GM18508 (cell line): ENCODE data around the gene KIZ.
"Not testable (repeated sequence)": the region's sequence is repeated elsewhere in the genome, so short reads cannot be mapped to it uniquely, and the experiment has no call there.

Experiments
- ATAC-seq: cut with Tn5 transposase; IDR thresholded peaks from one replicate; pipeline ENCODE4 v1.9.1; 2021; ENCODE audit warnings: moderate number of reproducible peaks; ENCODE audit not compliant: insufficient read depth, unreplicated experiment

The KIZ gene

DNA sequence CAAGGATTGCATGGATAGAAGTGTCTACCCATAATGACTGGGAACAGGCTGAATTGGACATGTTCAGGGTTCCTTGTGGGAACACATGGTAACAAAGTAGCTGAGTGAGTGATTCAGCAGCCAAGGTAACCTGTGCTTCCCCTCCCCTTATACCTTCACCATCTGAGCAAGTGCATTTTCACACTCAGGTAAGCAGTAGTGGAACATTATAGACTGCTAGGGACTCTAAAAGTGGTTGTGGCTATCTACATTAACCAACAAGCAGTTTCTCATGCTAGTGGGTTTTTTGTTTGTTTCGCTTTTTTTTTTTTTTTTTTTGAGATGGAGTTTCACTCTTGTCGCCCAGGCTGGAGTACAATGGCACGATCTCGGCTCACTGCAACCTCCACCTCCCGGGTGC lies 41.4 kb downstream of the KIZ start:
- ATAC-seq = no peak

DNA sequence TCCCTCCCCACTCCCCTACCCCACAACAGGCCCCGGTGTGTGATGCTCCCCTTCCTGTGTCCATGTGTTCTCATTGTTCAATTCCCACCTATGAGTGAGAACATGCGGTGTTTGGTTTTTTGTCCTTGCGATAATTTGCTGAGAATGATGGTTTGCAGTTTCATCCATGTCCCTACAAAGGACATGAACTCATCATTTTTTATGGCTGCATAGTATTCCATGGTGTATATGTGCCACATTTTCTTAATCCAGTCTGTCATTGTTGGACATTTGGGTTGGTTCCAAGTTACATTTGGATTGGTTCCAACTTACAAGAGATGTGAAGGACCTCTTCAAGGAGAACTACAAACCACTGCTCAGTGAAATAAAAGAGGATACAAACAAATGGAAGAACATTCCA lies 42.2 kb downstream of the KIZ start:
- not testable (repeated sequence) for ATAC-seq

DNA sequence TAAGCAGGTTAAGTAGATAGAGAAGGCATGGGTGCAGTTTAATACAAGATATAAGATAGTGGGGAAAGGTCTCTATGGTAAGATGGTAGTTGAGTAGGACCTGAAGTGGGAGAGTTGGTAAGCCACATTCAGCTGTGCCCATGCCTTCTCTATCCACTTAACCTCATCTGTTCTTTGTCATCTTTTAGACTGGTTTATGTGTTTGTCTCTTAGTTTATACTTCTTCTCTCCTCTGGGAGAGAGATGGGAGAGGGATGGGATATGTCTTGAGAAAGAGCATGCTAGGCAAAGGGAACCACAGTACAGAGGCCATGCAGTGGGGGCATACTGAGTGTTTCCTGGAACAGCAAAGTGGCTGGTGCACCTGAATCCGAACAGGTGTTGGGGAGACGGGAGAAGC lies 46.7 kb downstream of the KIZ start:
- no peak for ATAC-seq

DNA sequence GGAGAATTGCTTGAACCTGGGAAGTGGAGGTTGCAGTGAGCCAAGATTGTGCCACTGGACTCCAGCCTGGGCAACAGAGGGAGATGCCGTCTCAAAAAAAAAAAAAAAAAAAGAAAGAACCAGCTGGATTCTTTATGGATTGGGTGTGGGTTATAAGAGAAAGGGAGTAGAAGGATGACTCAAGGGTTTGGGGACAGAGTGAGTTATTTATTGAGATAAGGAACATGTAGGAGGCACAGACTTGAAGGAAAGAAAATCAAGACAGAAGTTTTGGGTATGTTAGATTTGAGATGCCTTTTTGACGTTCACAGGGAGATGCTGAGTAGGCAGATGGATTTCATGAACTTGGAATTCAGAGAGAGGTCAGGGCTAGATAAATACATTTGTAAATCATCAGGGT lies 47.6 kb downstream of the KIZ start:
- ATAC-seq = no peak

DNA sequence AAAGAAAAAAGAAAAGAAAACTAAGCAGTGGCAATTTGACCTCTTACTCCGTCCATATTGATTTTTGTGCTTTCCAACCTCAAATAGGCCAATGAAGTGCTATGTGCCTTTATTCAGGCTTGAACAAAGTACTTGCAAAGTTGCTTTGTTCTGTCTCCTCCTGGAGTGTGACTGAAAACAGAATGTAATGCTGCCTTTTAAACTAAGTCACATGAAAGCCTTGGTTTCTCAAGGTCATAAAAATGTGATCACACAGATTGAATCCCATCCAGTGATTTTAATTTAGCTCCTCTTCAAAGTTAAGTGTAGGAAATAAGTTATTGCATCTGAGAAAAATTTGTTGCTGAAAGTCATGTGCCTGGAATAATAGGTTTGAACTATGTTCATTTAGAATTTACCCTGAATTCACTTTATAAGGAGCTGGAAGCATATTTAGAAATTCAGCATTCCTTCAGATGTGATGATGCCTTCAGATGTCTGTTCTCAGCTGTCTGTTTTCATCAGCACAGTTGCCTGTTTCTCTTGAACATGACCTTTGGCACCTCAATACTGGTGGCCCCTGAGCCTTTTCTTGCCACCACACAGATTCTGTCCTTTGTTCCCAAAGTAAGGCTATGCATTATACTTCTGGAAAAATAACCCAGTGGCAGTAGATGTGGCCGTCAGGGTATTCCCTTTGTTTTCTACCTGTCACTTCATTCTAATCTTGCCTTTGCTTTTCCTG lies 48.8 kb downstream of the KIZ start:
- no peak for ATAC-seq

DNA sequence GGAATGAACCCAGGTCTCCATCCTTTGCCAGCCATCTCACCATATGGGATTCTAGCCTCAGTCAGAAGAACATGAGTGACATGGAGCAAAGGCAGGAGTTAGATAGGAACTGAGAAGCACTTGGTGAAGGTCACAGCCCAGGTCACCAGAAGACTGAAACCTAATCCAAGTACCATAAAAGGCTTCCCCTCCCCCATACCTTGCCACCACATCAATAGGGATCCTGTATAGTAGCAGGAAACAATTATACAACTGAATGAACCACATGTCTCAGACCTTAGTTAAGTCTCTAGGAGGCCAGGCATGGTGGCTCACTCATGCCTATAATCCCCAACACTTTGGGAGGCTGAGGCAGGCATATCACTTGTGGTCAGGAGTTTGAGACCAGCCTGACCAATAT lies 49.6 kb downstream of the KIZ start:
- no peak for ATAC-seq

DNA sequence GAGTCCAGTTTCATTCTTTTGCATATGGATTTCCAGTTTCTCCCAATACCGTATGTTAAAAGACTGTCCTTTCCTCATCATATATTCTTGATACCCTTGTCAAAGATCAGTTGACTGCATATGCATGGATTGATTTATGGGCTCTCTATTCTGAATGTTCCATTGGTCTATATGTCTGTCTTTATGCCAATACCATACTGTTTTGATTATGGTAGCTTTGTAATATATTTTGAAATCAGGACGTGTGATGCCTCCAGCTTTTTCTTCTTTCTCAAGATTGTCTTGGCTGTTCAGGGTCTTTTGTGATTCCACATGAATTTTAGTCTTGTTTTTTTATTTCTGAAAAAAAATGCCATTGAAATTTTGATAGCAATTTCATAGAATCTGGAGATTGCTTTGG lies 51.9 kb downstream of the KIZ start:
- no peak for ATAC-seq

DNA sequence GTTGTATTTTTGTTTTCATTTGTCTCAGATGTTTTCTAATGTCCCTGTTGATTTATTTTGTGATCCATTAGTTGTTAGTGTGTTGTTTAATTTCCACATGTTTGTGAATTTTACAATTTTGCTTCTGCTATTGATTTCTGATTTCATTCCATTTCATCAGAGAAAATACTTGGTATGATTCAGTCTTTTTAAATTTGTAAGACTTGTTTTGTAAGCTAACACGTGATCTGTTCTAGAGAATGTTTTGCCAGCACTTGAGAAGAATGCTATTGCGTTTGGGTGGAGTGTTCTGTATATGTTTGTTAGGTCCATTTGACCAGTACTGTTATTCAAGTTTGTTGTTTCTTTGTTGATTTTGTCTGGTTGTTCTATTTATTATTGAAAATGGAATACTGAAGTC lies 53.9 kb downstream of the KIZ start:
- ATAC-seq = no peak

DNA sequence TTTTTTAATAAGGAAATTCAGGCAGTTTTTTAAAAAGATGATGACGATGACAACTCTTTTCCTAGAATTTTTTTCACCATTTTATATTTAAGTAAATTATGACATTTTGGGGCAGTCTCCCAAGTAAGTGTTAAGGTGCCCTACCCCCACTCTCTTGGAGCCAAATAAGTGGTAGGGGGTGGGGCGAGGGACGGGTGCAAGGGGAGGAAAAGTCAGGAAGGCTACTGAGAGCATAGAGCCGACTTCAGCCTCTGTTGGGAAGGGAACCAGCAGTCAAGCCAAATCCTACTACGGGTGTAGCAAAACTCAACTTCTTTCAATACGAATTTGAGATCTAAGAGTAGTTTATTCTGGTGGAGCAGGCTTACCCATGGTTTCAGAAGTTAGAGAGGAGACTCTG lies 54.4 kb downstream of the KIZ start:
- ATAC-seq = no peak

DNA sequence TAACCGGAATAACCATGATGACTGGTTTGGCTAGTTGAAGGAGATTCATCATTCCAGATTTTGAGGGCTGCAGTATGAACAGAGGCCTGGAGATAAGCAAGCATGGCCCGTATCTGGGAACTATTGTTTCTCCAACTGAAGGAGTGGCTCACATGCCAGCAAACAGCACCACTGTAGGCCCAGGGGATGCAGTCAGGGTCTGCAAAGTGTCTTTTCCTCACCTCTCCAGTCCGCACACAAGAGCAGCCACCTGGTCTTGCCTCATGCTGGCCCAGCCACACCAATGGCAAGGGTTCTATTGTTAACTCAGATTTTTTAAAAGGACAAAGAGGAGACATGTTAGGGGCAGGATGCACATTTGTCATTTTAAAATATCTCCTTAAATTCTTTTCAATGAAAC lies 55.1 kb downstream of the KIZ start:
- no peak for ATAC-seq

DNA sequence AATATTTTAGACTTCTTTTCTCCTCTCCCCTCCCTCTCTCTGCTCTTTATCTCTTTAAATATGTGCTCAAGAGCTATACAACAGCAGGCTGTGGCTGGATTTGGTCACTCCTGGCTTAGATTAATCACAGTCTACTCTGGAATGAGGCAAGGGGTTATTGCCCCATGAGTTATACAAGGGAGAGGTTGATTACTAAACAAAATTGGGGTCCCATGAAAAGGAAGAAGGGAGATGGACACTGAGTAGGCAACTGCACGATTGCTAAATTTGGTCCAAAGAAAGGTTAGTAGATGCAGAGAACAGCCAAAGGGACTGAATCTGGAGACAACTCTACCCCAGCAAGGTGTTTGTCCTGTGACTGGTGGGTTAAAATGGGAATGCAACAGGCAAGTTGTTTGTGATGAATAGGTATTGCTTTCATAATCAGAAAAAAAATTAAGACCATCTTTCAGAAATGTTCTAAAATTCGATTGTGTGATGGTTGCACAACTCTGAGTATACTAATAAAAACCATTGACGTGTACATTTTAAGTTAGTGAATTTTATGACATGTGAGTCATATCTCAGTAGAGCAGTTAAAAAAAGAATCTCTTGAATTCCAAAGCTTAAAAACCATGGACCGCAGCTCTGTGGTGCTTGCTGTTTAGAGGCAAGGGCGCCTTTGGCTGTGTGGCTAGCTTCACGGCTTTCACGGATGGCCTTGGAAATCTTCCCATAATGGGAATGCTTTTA lies 57.1 kb downstream of the KIZ start:
- ATAC-seq = no peak

DNA sequence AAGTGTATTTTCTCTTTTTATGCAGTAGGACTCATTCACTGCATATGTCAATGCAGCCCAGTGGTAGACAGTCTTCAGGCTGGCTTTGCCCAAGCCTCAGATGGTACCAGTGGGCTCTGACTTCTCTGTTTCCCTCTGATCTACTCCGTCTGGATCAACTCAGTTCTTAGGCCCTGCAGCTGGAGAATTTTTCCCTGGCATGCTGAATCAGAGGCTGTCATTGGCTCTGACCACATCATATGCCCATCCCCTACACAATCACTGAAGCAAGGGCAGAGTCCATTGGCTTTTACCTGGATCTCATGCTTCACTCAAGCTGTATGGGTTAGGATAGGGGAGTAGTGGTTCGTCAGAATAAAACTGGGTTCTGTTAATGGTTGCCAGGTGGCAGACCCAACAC lies 57.8 kb downstream of the KIZ start:
- ATAC-seq = no peak

DNA sequence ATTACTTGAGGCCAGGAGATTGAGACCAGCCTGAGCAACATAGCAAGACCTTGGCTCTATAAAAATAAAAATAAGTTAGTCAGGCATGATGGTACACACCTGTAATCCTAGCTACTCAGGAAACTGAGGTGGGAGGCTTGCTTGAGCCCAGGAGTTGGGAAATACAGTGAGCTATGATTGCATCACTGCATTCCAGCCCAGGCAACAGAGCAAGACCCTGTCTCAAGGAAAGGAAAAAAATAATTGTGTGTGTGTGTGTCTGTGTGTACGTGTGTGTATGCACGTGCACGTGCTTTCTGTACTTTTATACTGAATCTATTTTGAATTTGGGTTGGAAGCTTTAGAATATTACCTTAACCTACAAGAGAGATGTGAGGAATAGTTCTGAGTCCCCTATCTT lies 58.9 kb downstream of the KIZ start:
- no peak for ATAC-seq

DNA sequence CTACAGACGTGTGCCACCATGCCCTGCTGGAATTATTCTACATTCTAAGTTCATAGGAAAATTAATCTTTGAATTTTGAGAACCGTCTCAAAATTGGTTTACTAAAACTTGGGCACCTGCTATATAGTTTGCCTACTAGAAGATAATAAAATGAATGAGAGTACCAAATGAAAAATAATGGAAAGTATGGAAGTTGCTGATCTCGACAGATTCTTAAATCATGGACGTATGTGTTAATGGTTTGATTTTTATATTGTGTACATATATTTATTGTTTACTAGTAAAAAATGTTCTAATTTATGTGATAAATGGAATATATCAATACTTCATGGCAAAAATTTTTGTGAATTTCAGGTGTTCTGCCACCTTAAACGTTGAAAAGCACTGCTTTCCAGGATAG lies 60.0 kb downstream of the KIZ start:
- no peak for ATAC-seq

DNA sequence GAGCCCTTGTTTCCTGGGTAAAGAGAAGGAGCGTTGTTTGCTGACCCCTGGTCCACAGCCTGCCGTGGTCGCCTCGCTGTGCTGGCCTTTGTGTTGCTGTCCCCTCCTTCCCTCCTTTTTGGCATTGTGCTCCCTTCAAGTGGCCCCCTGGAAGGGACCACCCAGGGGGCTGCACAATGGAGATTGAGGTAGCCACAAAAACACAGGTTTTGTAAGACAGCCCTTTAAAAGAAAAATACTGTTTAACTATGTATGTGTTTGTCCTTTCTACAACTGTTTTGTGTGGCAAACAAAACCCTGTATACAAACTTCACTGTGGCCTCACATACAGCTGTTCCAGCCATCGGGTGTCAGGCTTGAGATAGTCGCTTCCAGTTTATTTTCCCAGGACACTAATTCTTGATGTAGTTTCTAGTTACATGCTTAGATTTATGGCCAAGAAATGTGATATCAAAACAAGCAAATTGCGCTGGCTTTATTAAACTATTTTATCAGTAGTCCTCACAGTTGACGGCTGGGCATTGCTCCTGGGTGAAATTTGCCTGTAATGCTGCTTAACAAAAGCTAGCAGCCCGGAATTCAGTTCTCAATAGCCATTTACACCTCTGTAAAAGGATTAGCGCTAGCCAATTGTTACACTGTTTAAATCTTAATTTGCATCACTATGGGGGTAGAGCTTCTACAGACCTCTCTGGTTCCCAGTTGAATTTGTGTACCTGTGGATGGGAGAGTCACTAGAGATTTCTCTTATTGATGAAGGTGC lies 64.1 kb downstream of the KIZ start:
- ATAC-seq = no peak

DNA sequence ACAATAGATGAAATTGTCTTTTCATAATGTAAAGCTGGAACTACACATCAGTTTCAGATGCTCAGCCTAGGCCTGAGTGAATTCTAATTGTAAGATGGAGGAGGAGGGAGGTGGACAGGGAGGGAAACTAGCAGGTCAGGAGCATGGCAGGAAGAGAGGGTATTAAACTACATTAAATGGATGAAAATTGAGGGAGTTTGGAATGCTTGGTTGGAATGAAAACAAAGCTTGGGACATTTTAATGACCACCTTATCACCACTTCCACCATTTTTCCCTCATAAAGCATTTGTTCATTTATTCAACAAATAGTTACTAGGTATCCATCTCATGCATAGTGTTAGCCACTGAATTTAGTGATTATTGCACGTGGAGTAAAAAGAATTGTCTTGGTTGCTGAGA lies 65.0 kb downstream of the KIZ start:
- no peak for ATAC-seq

DNA sequence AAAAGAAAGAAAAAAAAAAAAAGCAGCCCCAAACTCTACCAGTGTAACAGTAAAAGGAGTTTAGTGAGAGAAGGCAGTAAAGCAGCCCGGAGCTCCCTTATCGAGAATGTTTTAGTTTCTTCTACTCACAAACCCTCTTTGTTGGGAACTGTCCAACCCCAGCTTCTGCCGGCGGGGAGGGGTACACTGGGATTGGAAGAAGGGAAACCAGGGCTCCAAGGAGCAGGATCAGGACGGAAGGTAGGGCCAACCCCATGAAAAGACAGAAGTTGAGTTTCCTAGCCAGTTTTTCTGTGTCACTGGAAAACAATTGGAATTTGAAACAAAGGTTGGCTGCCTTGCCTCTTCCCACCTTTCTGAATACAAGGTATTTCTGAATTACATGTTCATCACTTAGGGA lies 66.0 kb downstream of the KIZ start:
- no peak for ATAC-seq

DNA sequence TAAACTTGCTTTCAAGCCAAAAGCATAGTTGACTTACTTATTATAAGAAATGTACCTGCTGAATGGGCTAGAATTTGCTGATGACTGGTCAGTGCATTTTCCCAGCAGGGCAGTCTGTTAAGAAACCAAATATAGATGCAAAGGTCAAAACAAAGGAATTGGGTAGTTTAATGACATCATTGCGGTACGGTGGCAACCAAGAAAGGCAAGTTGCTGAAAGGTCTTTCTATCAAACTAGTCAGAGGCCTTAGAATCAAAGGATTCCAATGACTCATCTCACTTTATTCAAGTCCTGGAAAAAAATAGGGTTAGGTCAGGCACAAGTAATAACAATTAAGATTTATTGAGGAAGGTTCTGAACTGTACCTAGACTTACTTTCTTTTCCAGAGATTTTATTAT lies 76.4 kb downstream of the KIZ start:
- ATAC-seq = no peak

DNA sequence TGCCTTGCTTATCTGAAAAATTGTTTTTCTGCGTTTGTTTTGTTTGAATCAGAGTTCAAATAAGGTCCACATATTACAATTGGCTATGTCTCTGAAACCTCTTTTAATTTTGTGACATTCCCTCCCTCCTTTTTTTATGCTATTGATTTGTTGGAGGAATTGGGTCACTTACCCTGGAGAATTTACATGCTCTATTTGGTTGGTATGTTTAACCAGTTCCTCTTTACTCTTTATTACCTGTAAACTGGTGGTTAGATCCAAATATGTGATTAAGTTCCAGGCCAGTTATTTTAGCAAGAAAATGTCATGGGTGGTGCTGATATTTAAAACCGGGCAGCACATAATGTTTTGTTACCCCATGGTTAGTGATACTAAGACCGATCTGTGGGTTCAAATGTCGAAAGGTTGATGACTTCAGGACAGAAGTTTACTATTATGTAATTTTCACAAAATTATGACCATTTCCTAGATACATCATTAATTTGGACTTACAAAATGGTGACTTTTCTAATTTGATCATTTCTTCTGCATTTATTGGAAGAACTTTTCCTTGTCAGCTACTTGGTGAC lies 77.3 kb downstream of the KIZ start:
- no peak for ATAC-seq

DNA sequence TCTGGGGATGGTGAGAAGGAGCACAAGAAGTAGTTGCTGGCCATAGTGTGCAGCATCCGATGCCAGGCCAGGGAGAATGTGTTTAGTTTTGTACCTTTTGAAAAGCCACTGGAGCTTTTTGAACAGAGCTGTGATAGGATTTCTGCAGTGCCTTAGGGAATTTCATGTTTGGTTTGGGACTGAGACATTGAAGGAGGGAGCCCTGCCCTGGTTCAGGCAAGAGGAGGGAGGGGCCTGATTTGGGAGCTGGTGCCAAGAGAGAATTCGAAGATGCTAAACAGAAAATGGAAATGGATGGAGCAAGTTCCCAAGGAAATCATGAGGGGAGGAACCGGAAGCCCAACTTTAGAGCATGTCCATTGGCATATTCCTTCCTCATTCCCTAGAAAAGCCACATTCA lies 80.7 kb downstream of the KIZ start:
- no peak for ATAC-seq

DNA sequence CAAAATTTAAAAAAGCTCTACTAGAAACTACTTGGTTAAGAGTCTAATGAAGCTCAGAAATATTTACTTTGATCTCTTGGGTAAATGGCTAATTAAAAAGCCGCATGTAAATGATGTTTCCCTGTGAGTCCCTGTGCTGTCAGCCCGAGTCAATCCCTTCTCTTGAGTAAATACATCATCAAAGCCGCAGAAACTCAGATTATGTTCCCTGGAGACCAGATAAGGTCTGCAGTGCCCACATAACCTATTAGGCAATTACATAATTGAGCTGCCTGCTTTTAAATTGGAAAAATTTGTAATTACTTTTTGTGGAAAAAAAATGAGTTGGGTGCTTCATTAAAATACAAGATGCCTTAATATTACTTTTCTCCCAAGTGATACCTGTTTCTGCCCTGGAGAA lies 83.1 kb downstream of the KIZ start:
- ATAC-seq = no peak
